ENCODE results near the gene TAF11L6. TPM values are rescaled to one million over a fixed set of nuclear protein-coding genes. Genes with fewer than 3 reads are reported as not detected.
"Not testable (repeated sequence)": the region's sequence is repeated elsewhere in the genome, so short reads cannot be mapped to it uniquely, and the experiment has no call there.

The TAF11L6 gene
- total RNA-seq, 1 donor, result not detected

- TF ChIP-seq, protein P1, sequence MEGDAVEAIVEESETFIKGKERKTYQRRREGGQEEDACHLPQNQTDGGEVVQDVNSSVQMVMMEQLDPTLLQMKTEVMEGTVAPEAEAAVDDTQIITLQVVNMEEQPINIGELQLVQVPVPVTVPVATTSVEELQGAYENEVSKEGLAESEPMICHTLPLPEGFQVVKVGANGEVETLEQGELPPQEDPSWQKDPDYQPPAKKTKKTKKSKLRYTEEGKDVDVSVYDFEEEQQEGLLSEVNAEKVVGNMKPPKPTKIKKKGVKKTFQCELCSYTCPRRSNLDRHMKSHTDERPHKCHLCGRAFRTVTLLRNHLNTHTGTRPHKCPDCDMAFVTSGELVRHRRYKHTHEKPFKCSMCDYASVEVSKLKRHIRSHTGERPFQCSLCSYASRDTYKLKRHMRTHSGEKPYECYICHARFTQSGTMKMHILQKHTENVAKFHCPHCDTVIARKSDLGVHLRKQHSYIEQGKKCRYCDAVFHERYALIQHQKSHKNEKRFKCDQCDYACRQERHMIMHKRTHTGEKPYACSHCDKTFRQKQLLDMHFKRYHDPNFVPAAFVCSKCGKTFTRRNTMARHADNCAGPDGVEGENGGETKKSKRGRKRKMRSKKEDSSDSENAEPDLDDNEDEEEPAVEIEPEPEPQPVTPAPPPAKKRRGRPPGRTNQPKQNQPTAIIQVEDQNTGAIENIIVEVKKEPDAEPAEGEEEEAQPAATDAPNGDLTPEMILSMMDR (IDR thresholded peaks at IDR 0.05; ENCODE audit: insufficient read depth, low read length), result no peak
- no peak overlapping the region for H3K4me3 ChIP-seq (ENCODE audit: low read depth, low read length)
- no peak for DNase-seq (ENCODE audit: low read depth)
Observed at GRCh38 chr5:17511775-17512325, 16.6 kb upstream of the TAF11L6 start.

- not testable (repeated sequence) for DNase-seq (ENCODE audit: low read depth); H3K4me3 ChIP-seq (ENCODE audit: low read depth, low read length)
Observed at GRCh38 chr5:17517526-17517925, 10.9 kb upstream of the TAF11L6 start.

GRCh38 chr5:17518067-17518466, 10.4 kb upstream of the TAF11L6 start, which contains the start of gene TAF11L3:
Gene TAF11L3 (plus strand): TSS chr5:17518367.
- not testable (repeated sequence) for H3K4me3 ChIP-seq (ENCODE audit: low read depth, low read length); DNase-seq (ENCODE audit: low read depth)

- not testable (repeated sequence) for DNase-seq (ENCODE audit: low read depth); H3K4me3 ChIP-seq (ENCODE audit: low read depth, low read length)
Observed at GRCh38 chr5:17519508-17519907, 9.0 kb upstream of the TAF11L6 start.

- not testable (repeated sequence) for DNase-seq (ENCODE audit: low read depth); H3K4me3 ChIP-seq (ENCODE audit: low read depth, low read length)
Observed at GRCh38 chr5:17521501-17521900, 7.0 kb upstream of the TAF11L6 start, which contains the start of gene TAF11L4. Gene TAF11L4 (plus strand): TSS chr5:17521801.

GRCh38 chr5:17524935-17525334, 3.5 kb upstream of the TAF11L6 start, which contains the start of gene TAF11L5:
Gene TAF11L5 (plus strand): TSS chr5:17525235.
- H3K4me3 ChIP-seq (ENCODE audit: low read depth, low read length); DNase-seq (ENCODE audit: low read depth): not testable (repeated sequence)

DNA sequence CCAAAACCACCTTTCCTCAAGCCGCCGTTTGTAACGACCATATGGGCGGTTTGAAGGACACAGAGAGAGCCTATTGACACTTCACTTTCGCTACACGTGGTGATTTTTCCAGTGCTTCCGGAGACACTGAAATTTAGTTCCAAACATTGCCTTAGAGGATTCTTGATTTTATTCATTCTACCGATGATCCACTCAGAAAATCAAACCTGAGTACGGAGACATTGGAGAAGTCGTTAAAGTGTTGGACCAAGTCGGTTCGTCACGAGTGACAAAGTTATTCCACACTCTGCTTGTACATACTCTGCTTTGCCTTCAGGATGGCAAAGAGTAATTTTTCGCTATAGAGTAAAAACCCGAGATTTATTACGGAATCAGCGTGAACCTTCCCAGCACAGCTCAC, 2.0 kb upstream of the TAF11L6 start:
- peak; percentile 10 for DNase-seq (ENCODE audit: low read depth)
- H3K4me3 ChIP-seq (ENCODE audit: low read depth, low read length), result not testable (repeated sequence)

Small RNAs within 50 kb of the gene (small RNA-seq; reads per million reads assigned to genes)
- gene AC106774.3, result not detected

Other genes with a start within 250 kb of the TAF11L6 start
- not detected in 2 replicates for gene TAF11L2, start 30.4 kb upstream of the TAF11L6 start, total RNA-seq (ENCODE audit: low replicate concordance)
- gene TAF11L3, start 10.3 kb upstream of the TAF11L6 start, total RNA-seq (ENCODE audit: low replicate concordance), result not detected in 2 replicates
- gene TAF11L4, start 6.9 kb upstream of the TAF11L6 start, total RNA-seq (ENCODE audit: low replicate concordance), result not detected in 2 replicates
- not detected in 2 replicates for gene TAF11L5, start 3.4 kb upstream of the TAF11L6 start, total RNA-seq (ENCODE audit: low replicate concordance)
- not detected in 2 replicates for gene TAF11L7, start 57.1 kb downstream of the TAF11L6 start, total RNA-seq (ENCODE audit: low replicate concordance)
- not detected in 2 replicates for gene TAF11L8, start 62.3 kb downstream of the TAF11L6 start, total RNA-seq (ENCODE audit: low replicate concordance)
- not detected in 2 replicates for gene TAF11L9, start 65.7 kb downstream of the TAF11L6 start, total RNA-seq (ENCODE audit: low replicate concordance)
- not detected in 2 replicates for gene TAF11L10, start 69.2 kb downstream of the TAF11L6 start, total RNA-seq (ENCODE audit: low replicate concordance)
- not detected in 2 replicates for gene TAF11L11, start 75.5 kb downstream of the TAF11L6 start, total RNA-seq (ENCODE audit: low replicate concordance)
- not detected in 2 replicates for gene TAF11L12, start 81.7 kb downstream of the TAF11L6 start, total RNA-seq (ENCODE audit: low replicate concordance)
- not detected in 2 replicates for gene TAF11L13, start 103.4 kb downstream of the TAF11L6 start, total RNA-seq (ENCODE audit: low replicate concordance)
- not detected in 2 replicates for gene TAF11L14, start 105.8 kb downstream of the TAF11L6 start, total RNA-seq (ENCODE audit: low replicate concordance)